NB4 (cell line): Measurements from ENCODE around the gene PDIA5.
A peak's percentile ranks its signal among the peaks of the same experiment; 100 is the strongest.

Experiments
- DNase-seq: peaks from one replicate; pipeline ENCODE4 v3.0.0; 2010; ENCODE audit warnings: low read depth
- H3K4me3 ChIP-seq: one replicate; pipeline ENCODE4 v1.5.1; 2011; ENCODE audit warnings: mild to moderate bottlenecking, low read depth, low read length, moderate library complexity
- CTCF ChIP-seq: IDR thresholded peaks from one replicate; pipeline ENCODE4 v1.5.1; 2012; ENCODE audit warnings: low read depth, low read length
- MYC ChIP-seq: IDR thresholded peaks from 2 replicates; pipeline ENCODE4 v1.6.1; 2011; ENCODE audit warnings: low read depth, low read length
- POLR2A ChIP-seq: IDR thresholded peaks from 2 replicates; pipeline ENCODE4 v1.6.1; 2011; ENCODE audit warnings: mild to moderate bottlenecking; ENCODE audit not compliant: insufficient read length; ENCODE audit errors: extremely low read depth
- TF ChIP-seq, protein P1 (sequence below): IDR thresholded peaks from 2 replicates; pipeline ENCODE4 v1.6.1; 2011; ENCODE audit warnings: low read depth, low read length

PDIA5 gene

GRCh38 chr3:123068601-123069381 is 2.0 kb downstream of the PDIA5 start:
- peak overlapping the region; percentile 82 for H3K4me3 ChIP-seq
- no peak for DNase-seq
- TF ChIP-seq CTCF, result no peak
- no peak for TF ChIP-seq MYC
- TF ChIP-seq, protein P1, sequence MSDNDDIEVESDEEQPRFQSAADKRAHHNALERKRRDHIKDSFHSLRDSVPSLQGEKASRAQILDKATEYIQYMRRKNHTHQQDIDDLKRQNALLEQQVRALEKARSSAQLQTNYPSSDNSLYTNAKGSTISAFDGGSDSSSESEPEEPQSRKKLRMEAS, result no peak
- no peak for TF ChIP-seq POLR2A

- H3K4me3 ChIP-seq, result no peak overlapping the region
- DNase-seq, result no peak
- TF ChIP-seq, protein P1, result no peak
- no peak for TF ChIP-seq POLR2A
- no peak for TF ChIP-seq MYC
Measured at GRCh38 chr3:123070510-123070909, 3.7 kb downstream of the PDIA5 start.

- DNase-seq, result peak; percentile 34
- TF ChIP-seq CTCF, result peak; percentile 3
- no peak for TF ChIP-seq MYC
- no peak overlapping the region for H3K4me3 ChIP-seq
Measured at GRCh38 chr3:123071146-123071545, 4.3 kb downstream of the PDIA5 start.

- TF ChIP-seq, protein P1, result no peak
- TF ChIP-seq MYC, result no peak
- TF ChIP-seq CTCF, result no peak
Measured at GRCh38 chr3:123071581-123071980, 4.8 kb downstream of the PDIA5 start.

GRCh38 chr3:123072152-123072551 is 5.3 kb downstream of the PDIA5 start:
- H3K4me3 ChIP-seq, result no peak overlapping the region
- DNase-seq, result peak; percentile 68
- TF ChIP-seq POLR2A (no peak), CTCF (no peak), MYC (no peak)
- TF ChIP-seq, protein P1, result no peak

More at GRCh38 chr3:123071581-123071980, 4.8 kb downstream of the PDIA5 start:
- no peak overlapping the region for H3K4me3 ChIP-seq
- DNase-seq, result no peak

- TF ChIP-seq, protein P1, result no peak
- TF ChIP-seq CTCF (no peak), MYC (no peak), POLR2A (no peak)
- no peak overlapping the region for H3K4me3 ChIP-seq
- DNase-seq, result peak; percentile 57
Measured at GRCh38 chr3:123072564-123072963, 5.7 kb downstream of the PDIA5 start.
